Endothelial cell of umbilical vein (primary cell): ENCODE results near the gene TEX12. TPM values are rescaled to one million over a fixed set of nuclear protein-coding genes. Genes with fewer than 3 reads are reported as not detected.

Experiments used
- BruUV-seq: library from RNA; stranded (reverse); fragments of 400-500 nt; replicated peaks from 2 replicates; lab custom pipeline; 2021; lab: Mats Ljungman, UMichigan
- CTCF ChIA-PET: fragments of 300-600, 350-600 bp; sonication (Branson Sonifier 250); formaldehyde crosslinking; loops from one replicate; lab custom pipeline; 2021; ENCODE audit warnings: antibody characterized with exemption, inconsistent platforms; lab: Charles Lee
- POLR2A ChIA-PET: fragments of 300-600, 350-600 bp; sonication (Branson Sonifier 250); formaldehyde crosslinking; loops from one replicate; lab custom pipeline; 2021; ENCODE audit warnings: antibody characterized with exemption, inconsistent platforms; lab: Charles Lee
- DNase-seq: peaks from one replicate; pipeline ENCODE4 v3.0.0-alpha.2; 2011; ENCODE audit warnings: low read depth, low spot score
- FAIRE-seq: peaks from 2 replicates; lab custom pipeline; 2011; peaks lifted over from hg19 to GRCh38; lab: Jason Lieb, UNC
- H2AFZ ChIP-seq: 2 replicates; pipeline ENCODE4 v1.6.0; 2012; ENCODE audit warnings: low read depth, low read length, control low read depth, inconsistent platforms
- H3K27ac ChIP-seq: 2 replicates; pipeline ENCODE4 v1.5.1; 2011; ENCODE audit warnings: low read depth, mild to moderate bottlenecking, control low read depth, low read length, moderate library complexity; ENCODE audit not compliant: insufficient read depth
- H3K27me3 ChIP-seq, 2 experiments: 2 replicates each; pipeline versions ENCODE4 v1.6.0 to v1.6.1; 2011; ENCODE audit warnings: low read length in 2 of 2, mixed read lengths in 1 of 2; ENCODE audit not compliant: control insufficient read depth in 2 of 2, insufficient read depth in 2 of 2
- H3K36me3 ChIP-seq, 2 experiments: 2 replicates in 1 of 2; 3 replicates in 1 of 2; pipeline ENCODE4 v1.5.1; 2011; ENCODE audit warnings: low read length in 2 of 2, mild to moderate bottlenecking in 1 of 2, moderate library complexity in 1 of 2; ENCODE audit not compliant: control insufficient read depth in 2 of 2, insufficient read depth in 2 of 2; ENCODE audit errors: extremely low read depth in 1 of 2
- H3K4me1 ChIP-seq: 3 replicates; pipeline ENCODE4 v1.5.1; 2011; ENCODE audit warnings: mild to moderate bottlenecking, low read length; ENCODE audit not compliant: control insufficient read depth, insufficient read depth; ENCODE audit errors: extremely low read depth
- H3K4me2 ChIP-seq: 2 replicates; pipeline ENCODE4 v1.6.1; 2011; ENCODE audit warnings: low read length, control low read depth, mixed read lengths; ENCODE audit not compliant: insufficient read depth
- H3K4me3 ChIP-seq, 3 experiments: fragments of 200-600 bp in 1 of 3; sonication (generic), shearing (Covaris generic) in 1 of 3; replicated peaks in 1 of 3; 2 replicates each; pipeline ENCODE4 v1.5.1; 2011 to 2016; ENCODE audit warnings: control low read depth in 3 of 3, low read length in 3 of 3, mild to moderate bottlenecking in 2 of 3, inconsistent platforms in 1 of 3, low read depth in 1 of 3, moderate library complexity in 1 of 3; ENCODE audit not compliant: insufficient read depth in 1 of 3
- H3K79me2 ChIP-seq: 2 replicates; pipeline ENCODE4 v1.6.0; 2012; ENCODE audit warnings: low read length, inconsistent platforms; ENCODE audit not compliant: control insufficient read depth, insufficient read depth
- H3K9ac ChIP-seq: replicated peaks from 2 replicates; pipeline ENCODE3; 2011; ENCODE audit warnings: low read length, control low read depth; ENCODE audit not compliant: insufficient read depth; ENCODE audit errors: extremely low read depth
- H3K9me1 ChIP-seq: replicated peaks from 3 replicates; pipeline ENCODE4 v1.6.0; 2011; ENCODE audit warnings: mild to moderate bottlenecking, low read length; ENCODE audit not compliant: control insufficient read depth, insufficient read depth; ENCODE audit errors: extremely low read depth
- H3K9me3 ChIP-seq: replicated peaks from 2 replicates; pipeline ENCODE4 v1.5.1; 2012; ENCODE audit warnings: low read length, inconsistent platforms; ENCODE audit not compliant: control insufficient read depth, insufficient read depth
- H4K20me1 ChIP-seq: replicated peaks from 2 replicates; pipeline ENCODE3; 2011; ENCODE audit warnings: mild to moderate bottlenecking, low read length; ENCODE audit not compliant: control insufficient read depth, insufficient read depth; ENCODE audit errors: extremely low read depth
- CTCF ChIP-seq, 2 donors: IDR thresholded peaks; 1 replicate in 1 of 2; 2 replicates in 1 of 2; pipeline ENCODE4 v1.5.1; 2011; ENCODE audit warnings: low read length in 2 of 2, mild to moderate bottlenecking in 2 of 2, moderate library complexity in 2 of 2, control low read depth in 1 of 2, inconsistent platforms in 1 of 2, low read depth in 1 of 2; ENCODE audit not compliant: insufficient read depth in 1 of 2; ENCODE audit errors: extremely low read depth in 1 of 2
- FOS ChIP-seq: IDR thresholded peaks from 2 replicates; pipeline ENCODE4 v1.6.1; 2011; ENCODE audit warnings: mild to moderate bottlenecking, low read length, moderate library complexity, borderline replicate concordance; ENCODE audit not compliant: insufficient read depth
- GATA2 ChIP-seq: IDR thresholded peaks from 2 replicates; pipeline ENCODE4 v1.7.0; 2011; ENCODE audit warnings: low read depth, mild to moderate bottlenecking, moderate library complexity, mixed read lengths, low read length; ENCODE audit not compliant: insufficient read length, insufficient read depth
- JUN ChIP-seq: IDR thresholded peaks from 2 replicates; pipeline ENCODE4 v1.6.1; 2011; ENCODE audit warnings: borderline replicate concordance, low read depth; ENCODE audit not compliant: insufficient read length, insufficient read depth
- MYC ChIP-seq: IDR thresholded peaks from one replicate; pipeline ENCODE4 v1.6.1; 2011; ENCODE audit warnings: mild to moderate bottlenecking, low read depth, low read length
- POLR2A ChIP-seq: IDR thresholded peaks from 2 replicates; pipeline ENCODE4 v1.6.1; 2012; ENCODE audit warnings: low read depth, mild to moderate bottlenecking, control low read depth, low read length
- POLR2AphosphoS5 ChIP-seq: IDR thresholded peaks from 2 replicates; pipeline ENCODE4 v1.6.1; 2012; ENCODE audit warnings: low read depth, mild to moderate bottlenecking, control low read depth, low read length, moderate library complexity; ENCODE audit not compliant: insufficient read depth
- dilution Hi-C: fragments of 300-500 bp; cut with MboI; formaldehyde crosslinking; loops from one replicate; pipeline ENCODE4 v1.15.0; 2019; ENCODE audit warnings: low sequenced_read_pairs; ENCODE audit not compliant: extremely low pct_ligation_motif_present
- intact Hi-C: fragments of 100-400 bp; cut with micrococcal nuclease; formaldehyde crosslinking; loops from one replicate; pipeline ENCODE4 v1.10.0; 2022
- polyA plus RNA-seq, 4 experiments: library from polyadenylated mRNA; depleted of rRNA in 3 of 4; stranded (reverse) in 3 of 4; unstranded in 1 of 4; fragments of >200 nt; gene quantifications; 2 replicates each; pipeline versions ENCODE4 v1.2.1 to v1.2.3, GENCODE V29; 2011 to 2012; ENCODE audit warnings: missing spikeins in 1 of 4
- total RNA-seq: library from RNA; stranded (reverse); gene quantifications from 2 replicates; pipeline ENCODE4 v1.2.3, GENCODE V29; 2021
- TF ChIP-seq, protein P1 (sequence below): IDR thresholded peaks from 2 replicates; pipeline ENCODE4 v1.6.1; 2011; ENCODE audit not compliant: insufficient read depth, insufficient read length

The TEX12 gene
- total and polyA plus RNA-seq, 2 donors (not counting 3 experiments of a cell fraction or from before 2014, with no cell fraction given): 0.46 TPM; not detected in 1

GRCh38 chr11:112185883-112186282 lies 18.7 kb downstream of the TEX12 start:
- CTCF ChIA-PET: interaction anchor here (1.0 to 1.1 kb wide), 2 partner anchors 11 to 72 kb away, joined by 3 read pairs; partner anchors contain the start of gene BCO2
- FAIRE-seq: no peak
- dilution Hi-C loops: no loop called here
- Histone ChIP-seq H3K4me1 (no peaks in the 10 kb centered on the region), H3K4me3 (no peak overlapping the region), H3K9me1 (no peaks in the 10 kb centered on the region), H4K20me1 (no peaks in the 10 kb centered on the region), H3K27ac (no peak overlapping the region), H3K9ac (no peak overlapping the region), H2AFZ (no peak overlapping the region), H3K36me3 (no peaks in the 10 kb centered on the region), H3K9me3 (no peaks in the 10 kb centered on the region), H3K79me2 (no peaks in the 10 kb centered on the region), H3K27me3 (no peaks in the 10 kb centered on the region), H3K4me2 (no peak overlapping the region)
- no peak for TF ChIP-seq GATA2
- TF ChIP-seq JUN: no peak
- no peak for TF ChIP-seq POLR2AphosphoS5
- TF ChIP-seq POLR2A: no peak
- TF ChIP-seq FOS: no peak
- TF ChIP-seq MYC: no peak
- TF ChIP-seq, protein P1, sequence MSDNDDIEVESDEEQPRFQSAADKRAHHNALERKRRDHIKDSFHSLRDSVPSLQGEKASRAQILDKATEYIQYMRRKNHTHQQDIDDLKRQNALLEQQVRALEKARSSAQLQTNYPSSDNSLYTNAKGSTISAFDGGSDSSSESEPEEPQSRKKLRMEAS: no peak
- no peak for TF ChIP-seq CTCF (IDR thresholded peaks at IDR 0.05; ENCODE audit: extremely low read depth in 1 of 2, insufficient read depth in 1 of 2, low read depth in 1 of 2, low read length in 2 of 2)
- no peak for DNase-seq
- intact Hi-C loops: no loop called here
- POLR2A ChIA-PET: no interaction called here
- no TSS peak for BruUV-seq
